ES-I3 (cell line): ENCODE results near the gene SPDL1.
A peak's percentile ranks its signal among the peaks of the same experiment; 100 is the strongest.

Experiments used
- H3K36me3 ChIP-seq: 2 replicates; pipeline ENCODE4 v1.6.1; 2013; ENCODE audit warnings: mild to moderate bottlenecking, low read length, control low read depth, moderate library complexity; ENCODE audit not compliant: insufficient read depth
- H3K4me1 ChIP-seq: 2 replicates; pipeline ENCODE4 v1.6.1; 2013; ENCODE audit warnings: mild to moderate bottlenecking, control low read depth, low read length; ENCODE audit not compliant: insufficient read depth
- H3K9ac ChIP-seq: 2 replicates; pipeline ENCODE4 v1.6.1; 2013; ENCODE audit warnings: low read depth, mild to moderate bottlenecking, low read length, moderate library complexity
- H3K9me3 ChIP-seq: 2 replicates; pipeline ENCODE4 v1.6.1; 2013; ENCODE audit warnings: mild to moderate bottlenecking, low read length, moderate library complexity; ENCODE audit not compliant: control insufficient read depth, insufficient read depth

SPDL1 gene

GRCh38 chr5:169629847-169630548, 46.4 kb downstream of the SPDL1 start:
- no peak overlapping the region for H3K9ac ChIP-seq

GRCh38 chr5:169631360-169631759, 47.8 kb downstream of the SPDL1 start:
- Histone ChIP-seq H3K9ac (no peak overlapping the region), H3K36me3 (no peaks in the 10 kb centered on the region), H3K9me3 (no peaks in the 10 kb centered on the region), H3K4me1 (no peaks in the 10 kb centered on the region)

More at GRCh38 chr5:169629847-169630548, 46.4 kb downstream of the SPDL1 start:
- no peaks in the 10 kb centered on the region for H3K9me3 ChIP-seq
- no peaks in the 10 kb centered on the region for H3K36me3 ChIP-seq
- no peaks in the 10 kb centered on the region for H3K4me1 ChIP-seq

GRCh38 chr5:169632946-169633345, 49.4 kb downstream of the SPDL1 start:
- Histone ChIP-seq H3K36me3 (no peaks in the 10 kb centered on the region), H3K9me3 (no peaks in the 10 kb centered on the region), H3K4me1 (peaks cover 3% of the 10 kb centered on the region; the same call in 1 of the 2 replicates), H3K9ac (no peak overlapping the region)

DNA sequence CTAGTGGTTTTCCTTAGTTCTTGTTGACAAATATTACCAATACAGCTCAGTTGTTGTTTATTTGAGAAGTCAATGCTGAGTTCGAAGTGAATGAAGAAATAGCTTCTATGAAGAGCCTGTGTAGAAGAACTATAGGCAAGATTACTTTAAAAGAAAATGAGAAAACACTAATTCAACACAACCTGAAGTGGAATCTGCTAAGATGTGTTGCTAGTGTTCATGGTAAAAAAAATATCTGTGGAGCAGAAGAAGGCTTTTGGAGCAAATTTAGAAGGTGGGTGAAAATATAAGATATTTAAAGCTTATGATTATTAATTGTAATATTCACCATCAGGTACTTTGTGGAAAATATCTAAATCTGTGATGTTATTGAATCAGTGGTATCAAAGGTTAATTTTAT, 51.0 kb downstream of the SPDL1 start:
- Histone ChIP-seq H3K36me3 (no peaks in the 10 kb centered on the region), H3K9ac (no peak overlapping the region), H3K9me3 (no peaks in the 10 kb centered on the region), H3K4me1 (peaks cover 3% of the 10 kb centered on the region; the same call in 1 of the 2 replicates)

- peak overlapping the region; percentile 60; the same call in 1 of the 2 replicates for H3K9ac ChIP-seq
- H3K4me1 ChIP-seq = peaks cover 3% of the 10 kb centered on the region; the same call in 1 of the 2 replicates
- no peaks in the 10 kb centered on the region for H3K36me3 ChIP-seq
- no peaks in the 10 kb centered on the region for H3K9me3 ChIP-seq
These were observed 52.4 kb downstream of the SPDL1 start for GRCh38 chr5:169635936-169636335.

GRCh38 chr5:169636477-169637084, 53.0 kb downstream of the SPDL1 start:
- no peaks in the 10 kb centered on the region for H3K36me3 ChIP-seq
- H3K9me3 ChIP-seq = no peaks in the 10 kb centered on the region
- peak overlapping the region; percentile 60; the same call in 1 of the 2 replicates for H3K9ac ChIP-seq
- H3K4me1 ChIP-seq = peaks cover 3% of the 10 kb centered on the region; the same call in 1 of the 2 replicates

DNA sequence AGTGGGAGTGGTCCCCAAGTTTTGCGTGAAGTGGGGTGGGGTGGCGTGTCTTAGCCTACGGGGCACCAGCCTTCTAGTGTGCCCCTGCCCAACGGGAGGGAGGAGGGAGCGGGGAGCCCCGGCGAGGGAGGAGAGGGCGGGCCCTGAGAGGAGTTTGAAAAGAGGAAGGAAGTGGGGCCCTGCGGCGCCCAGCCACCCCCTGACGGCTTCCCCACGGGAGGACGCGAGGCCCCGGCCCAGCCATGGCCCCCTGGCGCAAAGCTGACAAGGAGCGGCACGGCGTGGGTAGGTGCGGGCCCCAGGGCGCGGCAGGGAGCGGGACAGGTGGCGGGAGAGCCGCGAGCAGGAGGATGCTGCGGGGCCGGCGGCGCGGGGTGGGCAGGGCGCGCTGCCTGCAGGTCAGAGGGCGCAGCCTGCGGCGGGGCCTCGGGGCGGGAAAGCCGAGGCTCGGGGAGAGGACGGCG, 53.5 kb downstream of the SPDL1 start, which contains the start of gene DOCK2:
TSS of gene DOCK2 (plus strand) at position 191 of the 464 bp plus-strand sequence. CDS start at position 243, 52 bp downstream.
- Histone ChIP-seq H3K4me1 (peaks cover 3% of the 10 kb centered on the region; the same call in 1 of the 2 replicates), H3K9ac (peak within 1 kb of the TSS; percentile 60; the same call in 1 of the 2 replicates)

DNA sequence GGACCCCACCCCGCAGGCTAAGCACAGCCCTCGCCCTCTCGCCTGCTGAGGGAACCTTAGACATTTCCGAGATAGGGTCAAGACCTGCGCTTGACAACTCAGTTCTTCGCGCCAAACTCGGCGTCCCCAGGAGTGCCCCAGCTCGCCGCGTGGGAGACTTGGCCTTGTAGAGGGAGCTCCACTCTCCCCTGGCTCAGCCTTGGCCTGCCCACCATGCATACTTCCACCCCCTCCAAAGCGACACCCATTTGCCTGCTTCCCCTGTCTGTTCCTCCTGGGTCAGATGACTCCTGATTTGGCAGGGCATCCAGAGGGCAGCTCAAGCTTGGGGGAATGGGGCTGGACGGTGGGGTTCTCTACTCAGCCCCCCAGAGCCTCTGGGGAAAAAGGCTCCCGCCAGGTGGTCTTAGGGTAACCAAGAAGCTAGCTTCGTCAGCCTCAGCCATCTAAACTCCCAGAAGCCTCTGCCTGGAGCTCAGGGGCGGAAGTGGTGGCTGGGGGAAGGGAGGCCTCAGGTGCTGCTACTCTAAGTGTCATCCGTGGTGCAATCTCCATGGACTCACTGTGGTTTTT, 54.1 kb downstream of the SPDL1 start:
- H3K9me3 ChIP-seq = no peaks in the 10 kb centered on the region
- H3K9ac ChIP-seq = peak overlapping the region; percentile 60; the same call in 1 of the 2 replicates
- no peaks in the 10 kb centered on the region for H3K36me3 ChIP-seq
- H3K4me1 ChIP-seq = peaks cover 3% of the 10 kb centered on the region; the same call in 1 of the 2 replicates

More for the DNA sequence above, 53.5 kb downstream of the SPDL1 start, which contains the start of gene DOCK2:
- H3K9me3 ChIP-seq = no peaks in the 10 kb centered on the region
- no peaks in the 10 kb centered on the region for H3K36me3 ChIP-seq

GRCh38 chr5:169641253-169641652, 57.7 kb downstream of the SPDL1 start:
- no peaks in the 10 kb centered on the region for H3K36me3 ChIP-seq
- no peak overlapping the region for H3K9ac ChIP-seq
- H3K4me1 ChIP-seq = peaks cover 3% of the 10 kb centered on the region; the same call in 1 of the 2 replicates
- H3K9me3 ChIP-seq = no peaks in the 10 kb centered on the region

GRCh38 chr5:169646856-169647255, 63.3 kb downstream of the SPDL1 start:
- Histone ChIP-seq H3K4me1 (peaks cover 19% of the 10 kb centered on the region), H3K9me3 (no peaks in the 10 kb centered on the region), H3K36me3 (no peaks in the 10 kb centered on the region), H3K9ac (no peak overlapping the region)

- peaks cover 19% of the 10 kb centered on the region for H3K4me1 ChIP-seq
- no peak overlapping the region for H3K9ac ChIP-seq
- no peaks in the 10 kb centered on the region for H3K9me3 ChIP-seq
- H3K36me3 ChIP-seq = no peaks in the 10 kb centered on the region
These were observed 64.0 kb downstream of the SPDL1 start for GRCh38 chr5:169647566-169647965.

DNA sequence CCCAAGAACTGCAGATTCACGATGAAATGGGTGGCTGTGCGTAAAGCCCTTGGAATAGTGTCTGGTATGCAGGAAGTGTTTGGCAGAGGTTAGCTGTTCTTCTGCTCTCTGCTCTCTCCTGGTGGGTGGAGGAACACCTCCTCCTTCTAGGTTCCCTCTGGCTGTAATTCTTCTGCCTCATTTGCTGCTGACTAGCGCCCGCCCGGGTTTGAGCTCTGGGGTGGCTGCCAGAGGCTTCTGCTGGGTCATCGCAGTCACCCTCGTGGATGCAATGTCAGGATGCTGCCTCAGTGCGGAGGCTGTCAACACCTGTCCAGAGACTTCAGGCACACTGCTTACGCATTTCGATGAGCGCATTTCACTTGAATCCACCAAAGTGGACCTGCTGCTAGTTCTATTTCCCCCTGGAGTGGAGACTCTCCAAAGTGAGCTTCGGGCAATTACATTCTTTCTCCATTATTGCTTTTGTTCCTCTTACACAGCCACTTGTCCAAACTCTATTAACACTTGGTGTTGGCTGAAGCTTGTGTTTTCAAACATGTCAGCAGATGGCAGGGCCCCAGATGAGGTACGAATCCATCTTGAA, 65.2 kb downstream of the SPDL1 start:
- Histone ChIP-seq H3K9ac (no peak overlapping the region), H3K36me3 (no peaks in the 10 kb centered on the region), H3K4me1 (peaks cover 19% of the 10 kb centered on the region), H3K9me3 (no peaks in the 10 kb centered on the region)

- Histone ChIP-seq H3K36me3 (no peaks in the 10 kb centered on the region), H3K4me1 (peaks cover 19% of the 10 kb centered on the region), H3K9me3 (no peaks in the 10 kb centered on the region), H3K9ac (no peak overlapping the region)
These were observed 65.9 kb downstream of the SPDL1 start for GRCh38 chr5:169649486-169649885.

- peaks cover 19% of the 10 kb centered on the region for H3K4me1 ChIP-seq
- no peaks in the 10 kb centered on the region for H3K9me3 ChIP-seq
- no peak overlapping the region for H3K9ac ChIP-seq
- no peaks in the 10 kb centered on the region for H3K36me3 ChIP-seq
These were observed 67.2 kb downstream of the SPDL1 start for GRCh38 chr5:169650701-169651331.
